HG02970 (cell line): ENCODE results near the gene JMJD1C.
"Not testable (repeated sequence)": the region's sequence is repeated elsewhere in the genome, so short reads cannot be mapped to it uniquely, and the experiment has no call there.

ENCODE experiments used
- ATAC-seq: cut with Tn5 transposase; IDR thresholded peaks from one replicate; pipeline ENCODE4 v1.9.1; 2021; ENCODE audit warnings: mild to moderate bottlenecking, moderate library complexity, moderate number of reproducible peaks; ENCODE audit not compliant: unreplicated experiment, low FRiP score

JMJD1C gene

GRCh38 chr10:63465293-63466143, at the start of gene JMJD1C:
Gene JMJD1C (minus strand): TSS chr10:63465977. CDS start chr10:63465662, 315 bp downstream.
- ATAC-seq, result peak; percentile 63

- ATAC-seq, result no peak
Observed at GRCh38 chr10:63515002-63515763, 49.4 kb upstream of the JMJD1C start.

GRCh38 chr10:63506554-63506953, 40.8 kb upstream of the JMJD1C start:
- no peak for ATAC-seq

- ATAC-seq, result no peak
Observed at GRCh38 chr10:63505562-63505961, 39.8 kb upstream of the JMJD1C start.

GRCh38 chr10:63504145-63504881, 38.5 kb upstream of the JMJD1C start:
- ATAC-seq, result no peak

- ATAC-seq, result no peak
Observed at GRCh38 chr10:63503395-63503794, 37.6 kb upstream of the JMJD1C start.

GRCh38 chr10:63502832-63503231, 37.1 kb upstream of the JMJD1C start:
- ATAC-seq, result no peak

- no peak for ATAC-seq
Observed at GRCh38 chr10:63501954-63502353, 36.2 kb upstream of the JMJD1C start.

- ATAC-seq, result not testable (repeated sequence)
Observed at GRCh38 chr10:63500551-63500950, 34.8 kb upstream of the JMJD1C start.

- no peak for ATAC-seq
Observed at GRCh38 chr10:63498665-63499064, 32.9 kb upstream of the JMJD1C start.

- ATAC-seq, result no peak
Observed at GRCh38 chr10:63497321-63497720, 31.5 kb upstream of the JMJD1C start.

- no peak for ATAC-seq
Observed at GRCh38 chr10:63496561-63496960, 30.8 kb upstream of the JMJD1C start.

- ATAC-seq, result no peak
Observed at GRCh38 chr10:63494951-63495350, 29.2 kb upstream of the JMJD1C start.

GRCh38 chr10:63493004-63493403, 27.2 kb upstream of the JMJD1C start:
- no peak for ATAC-seq

- ATAC-seq, result not testable (repeated sequence)
Observed at GRCh38 chr10:63492317-63492690, 26.5 kb upstream of the JMJD1C start.

- no peak for ATAC-seq
Observed at GRCh38 chr10:63491588-63492316, 26.0 kb upstream of the JMJD1C start.

- no peak for ATAC-seq
Observed at GRCh38 chr10:63489838-63490237, 24.1 kb upstream of the JMJD1C start.

- ATAC-seq, result no peak
Observed at GRCh38 chr10:63487990-63488389, 22.2 kb upstream of the JMJD1C start.

- no peak for ATAC-seq
Observed at GRCh38 chr10:63483983-63484382, 18.2 kb upstream of the JMJD1C start.

GRCh38 chr10:63481815-63482421, 16.1 kb upstream of the JMJD1C start:
- no peak for ATAC-seq
